ENCODE data around the gene FGG. TPM values are rescaled to one million over a fixed set of nuclear protein-coding genes. Genes with fewer than 3 reads are reported as not detected.

The FGG gene
- total and polyA plus RNA-seq, 2 of the 13 experiments (the other 11 are each of a cell fraction or from before 2014, with no cell fraction given) = 1,037 to 2,423 TPM

DNA sequence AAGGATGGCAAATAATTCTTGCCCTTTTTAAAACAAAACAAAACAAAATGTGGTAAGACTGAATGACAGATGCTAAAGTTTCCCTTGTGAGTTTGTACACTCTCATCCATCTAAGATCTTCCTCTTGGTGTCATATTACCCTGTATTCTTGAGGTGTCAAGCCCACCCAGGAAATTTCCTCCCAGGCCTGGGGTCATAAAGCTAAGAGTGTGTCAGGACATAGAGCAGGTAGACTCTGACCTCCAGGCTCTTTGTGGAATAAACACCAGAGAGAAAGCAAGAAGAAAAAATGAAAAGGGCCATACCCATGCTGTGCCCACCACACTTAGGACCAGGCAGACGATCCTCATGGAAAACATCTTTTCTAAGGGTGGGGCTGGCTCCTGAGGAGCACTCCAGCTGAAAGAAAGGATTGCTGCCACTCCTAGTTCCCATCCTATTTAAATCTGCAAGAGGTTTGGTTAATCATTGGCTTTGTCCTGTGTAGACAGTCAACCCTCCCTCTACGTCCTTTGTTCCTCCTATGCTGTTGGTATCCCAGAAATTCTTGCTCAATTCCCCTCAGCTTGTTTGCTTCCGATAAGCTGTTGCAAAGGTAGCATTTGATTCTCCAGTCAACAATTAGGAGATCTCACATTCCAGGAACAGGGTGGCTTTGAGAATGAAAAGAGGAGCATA is 22.0 kb downstream of the FGG start, which contains the start of gene FGA (continued):
- TF ChIP-seq ZNF704 (CRISPR knock-in tag; IDR thresholded peaks at IDR 0.05; ENCODE audit: borderline replicate concordance) (no peak), FOSL1 (CRISPR knock-in tag; IDR thresholded peaks at IDR 0.05; ENCODE audit: borderline replicate concordance) (peak; percentile 44; the same call in 1 of the 2 replicates), SIN3B (IDR thresholded peaks at IDR 0.05; ENCODE audit: low read length) (0 out of 2 replicates have a peak, but pooled peaks have one; percentile 33), MLLT10 (CRISPR knock-in tag; IDR thresholded peaks at IDR 0.05) (no peak), ZBTB33 (CRISPR knock-in tag; IDR thresholded peaks at IDR 0.05) (peak; percentile 44; the same call in 1 of the 2 replicates), JDP2 (CRISPR knock-in tag; IDR thresholded peaks at IDR 0.05; ENCODE audit: borderline replicate concordance) (peak; percentile 64; the same call in 1 of the 2 replicates), ZNF101 (CRISPR knock-in tag; IDR thresholded peaks at IDR 0.05; ENCODE audit: borderline replicate concordance, low read depth) (no peak), RORA (CRISPR knock-in tag; IDR thresholded peaks at IDR 0.05) (no peak), ZNF616 (CRISPR knock-in tag; IDR thresholded peaks at IDR 0.05; ENCODE audit: low read depth) (peak; percentile 54; the same call in 1 of the 2 replicates), ZNF703 (CRISPR knock-in tag; IDR thresholded peaks at IDR 0.05; ENCODE audit: borderline replicate concordance) (no peak), ATF7-NPFF (CRISPR knock-in tag; IDR thresholded peaks at IDR 0.05; ENCODE audit: low read depth) (no peak; the same call in 1 of the 2 replicates), KLF13 (CRISPR knock-in tag; IDR thresholded peaks at IDR 0.05) (no peak), ZZZ3 (CRISPR knock-in tag; IDR thresholded peaks at IDR 0.05; ENCODE audit: borderline replicate concordance) (no peak), ZHX1 (CRISPR knock-in tag; IDR thresholded peaks at IDR 0.05; ENCODE audit: low read depth) (0 out of 2 replicates have a peak, but pooled peaks have one; percentile 54), EZH2 (conservative IDR thresholded peaks at IDR 0.05; ENCODE audit: low read depth, low read length) (no peak), RARA (CRISPR knock-in tag; IDR thresholded peaks at IDR 0.05) (peak; percentile 98)
- TF ChIP-seq, protein P1, sequence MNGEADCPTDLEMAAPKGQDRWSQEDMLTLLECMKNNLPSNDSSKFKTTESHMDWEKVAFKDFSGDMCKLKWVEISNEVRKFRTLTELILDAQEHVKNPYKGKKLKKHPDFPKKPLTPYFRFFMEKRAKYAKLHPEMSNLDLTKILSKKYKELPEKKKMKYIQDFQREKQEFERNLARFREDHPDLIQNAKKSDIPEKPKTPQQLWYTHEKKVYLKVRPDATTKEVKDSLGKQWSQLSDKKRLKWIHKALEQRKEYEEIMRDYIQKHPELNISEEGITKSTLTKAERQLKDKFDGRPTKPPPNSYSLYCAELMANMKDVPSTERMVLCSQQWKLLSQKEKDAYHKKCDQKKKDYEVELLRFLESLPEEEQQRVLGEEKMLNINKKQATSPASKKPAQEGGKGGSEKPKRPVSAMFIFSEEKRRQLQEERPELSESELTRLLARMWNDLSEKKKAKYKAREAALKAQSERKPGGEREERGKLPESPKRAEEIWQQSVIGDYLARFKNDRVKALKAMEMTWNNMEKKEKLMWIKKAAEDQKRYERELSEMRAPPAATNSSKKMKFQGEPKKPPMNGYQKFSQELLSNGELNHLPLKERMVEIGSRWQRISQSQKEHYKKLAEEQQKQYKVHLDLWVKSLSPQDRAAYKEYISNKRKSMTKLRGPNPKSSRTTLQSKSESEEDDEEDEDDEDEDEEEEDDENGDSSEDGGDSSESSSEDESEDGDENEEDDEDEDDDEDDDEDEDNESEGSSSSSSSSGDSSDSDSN (CRISPR knock-in tag; IDR thresholded peaks at IDR 0.05) = peak; percentile 52
- TF ChIP-seq, protein P2, sequence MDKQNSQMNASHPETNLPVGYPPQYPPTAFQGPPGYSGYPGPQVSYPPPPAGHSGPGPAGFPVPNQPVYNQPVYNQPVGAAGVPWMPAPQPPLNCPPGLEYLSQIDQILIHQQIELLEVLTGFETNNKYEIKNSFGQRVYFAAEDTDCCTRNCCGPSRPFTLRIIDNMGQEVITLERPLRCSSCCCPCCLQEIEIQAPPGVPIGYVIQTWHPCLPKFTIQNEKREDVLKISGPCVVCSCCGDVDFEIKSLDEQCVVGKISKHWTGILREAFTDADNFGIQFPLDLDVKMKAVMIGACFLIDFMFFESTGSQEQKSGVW (CRISPR knock-in tag; IDR thresholded peaks at IDR 0.05; ENCODE audit: borderline replicate concordance) = no peak

Data from HepG2 (cell line).